Neural progenitor cell (in vitro differentiated cells): ENCODE measurements around the gene CXCL1.

ENCODE experiments used
- CTCF ChIP-seq: fragments of 200-600 bp; sonication (generic); IDR thresholded peaks from 2 replicates; pipeline ENCODE4 v1.5.1; 2017; ENCODE audit warnings: antibody characterized with exemption, mild to moderate bottlenecking
- EZH2phosphoT487 ChIP-seq: fragments of 200-600 bp; sonication (generic); IDR thresholded peaks from 2 replicates; pipeline ENCODE4 v1.6.1; 2017; ENCODE audit warnings: antibody characterized with exemption

DNA sequence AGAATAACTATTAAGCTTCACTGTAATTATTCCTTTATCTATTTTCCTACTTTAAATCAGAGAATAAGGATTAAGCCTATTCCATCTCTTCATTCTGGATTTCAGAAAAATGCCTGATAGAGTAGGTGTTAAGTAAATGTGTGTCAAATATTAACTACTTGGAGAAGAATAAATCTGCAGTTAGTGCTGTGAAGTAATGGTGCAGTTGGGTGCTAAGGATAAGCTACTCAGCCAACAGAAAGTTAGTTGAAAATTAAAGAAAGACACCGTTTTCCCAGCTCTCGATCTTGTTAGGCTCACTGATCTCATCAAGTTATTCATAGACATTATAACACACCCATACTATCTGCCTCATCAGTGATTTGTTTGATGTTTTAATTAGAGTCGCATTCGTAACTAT, 9.0 kb upstream of the CXCL1 start:
- TF ChIP-seq EZH2phosphoT487 (no peak), CTCF (no peak)
